Hematopoietic multipotent progenitor cell treated with erythropoietin and hydrocortisone succinate and interleukin-3 and kit ligand, for 8 days (in vitro differentiated cells): ENCODE results near the gene MAT2B.

Experiments
- DNase-seq: peaks from one replicate; pipeline ENCODE4 v3.0.0-alpha.2; 2015

The MAT2B gene

GRCh38 chr5:163562071-163562470 is 56.7 kb downstream of the MAT2B start:
- no peak for DNase-seq

GRCh38 chr5:163563112-163563511 is 57.7 kb downstream of the MAT2B start:
- no peak for DNase-seq

GRCh38 chr5:163563880-163564279 is 58.5 kb downstream of the MAT2B start:
- DNase-seq, result no peak

- DNase-seq, result peak; percentile 63
Observed at GRCh38 chr5:163564321-163564938, 59.0 kb downstream of the MAT2B start.

GRCh38 chr5:163565492-163565891 is 60.1 kb downstream of the MAT2B start:
- no peak for DNase-seq

GRCh38 chr5:163565931-163566608 is 60.7 kb downstream of the MAT2B start:
- DNase-seq, result no peak

- DNase-seq, result no peak
Observed at GRCh38 chr5:163566678-163567077, 61.3 kb downstream of the MAT2B start.

- DNase-seq, result no peak
Observed at GRCh38 chr5:163567811-163568210, 62.4 kb downstream of the MAT2B start.
